DND-41 (cell line): ENCODE data around the gene LDLRAD2.

Experiments
- ATAC-seq: fragments of 200-7000 bp; cut with Tn5 transposase; 3 replicates; pipeline ENCODE4 v1.9.1; 2021; ENCODE audit warnings: low read depth; ENCODE audit not compliant: insufficient read depth
- DNase-seq: peaks from one replicate; pipeline ENCODE4 v3.0.0-alpha.2; 2020
- H2AFZ ChIP-seq: 2 replicates; pipeline ENCODE4 v1.6.0; 2012; ENCODE audit warnings: low read depth, low read length
- H3K27ac ChIP-seq: 2 replicates; pipeline ENCODE4 v1.5.1; 2012; ENCODE audit warnings: low read length, inconsistent platforms
- H3K27me3 ChIP-seq: fragments of 200-600 bp; sonication (generic); 2 replicates; pipeline ENCODE4 v1.6.0; 2012; ENCODE audit warnings: low read length, mild to moderate bottlenecking, inconsistent platforms; ENCODE audit not compliant: insufficient read depth, poor library complexity
- H3K36me3 ChIP-seq: 2 replicates; pipeline ENCODE4 v1.5.1; 2012; ENCODE audit warnings: low read length, inconsistent platforms; ENCODE audit not compliant: insufficient read depth
- H3K4me1 ChIP-seq: 2 replicates; pipeline ENCODE4 v1.5.1; 2012; ENCODE audit warnings: mild to moderate bottlenecking, low read length; ENCODE audit not compliant: insufficient read depth
- H3K4me2 ChIP-seq: 2 replicates; pipeline ENCODE4 v1.6.0; 2012; ENCODE audit warnings: mild to moderate bottlenecking, moderate library complexity, low read length, inconsistent platforms; ENCODE audit not compliant: insufficient read depth
- H3K4me3 ChIP-seq, 2 experiments: fragments of 200-600 bp in 1 of 2; shearing (Covaris generic) in 1 of 2; 2 replicates each; pipeline ENCODE4 v1.5.1; 2012 to 2016; ENCODE audit warnings: inconsistent platforms in 2 of 2, low read length in 2 of 2, mild to moderate bottlenecking in 2 of 2, low read depth in 1 of 2, moderate library complexity in 1 of 2
- H3K79me2 ChIP-seq: 2 replicates; pipeline ENCODE4 v1.6.0; 2012; ENCODE audit warnings: low read length, inconsistent platforms; ENCODE audit not compliant: insufficient read depth
- H3K9ac ChIP-seq: 2 replicates; pipeline ENCODE4 v1.6.0; 2012; ENCODE audit warnings: low read depth, mild to moderate bottlenecking, inconsistent platforms, low read length, moderate library complexity
- H3K9me3 ChIP-seq: 2 replicates; pipeline ENCODE4 v1.5.1; 2012; ENCODE audit warnings: low read length, moderate library complexity, mild to moderate bottlenecking, inconsistent platforms; ENCODE audit not compliant: insufficient read depth, severe bottlenecking
- H4K20me1 ChIP-seq: 2 replicates; pipeline ENCODE4 v1.6.0; 2012; ENCODE audit warnings: low read length; ENCODE audit not compliant: insufficient read depth
- CTCF ChIP-seq: IDR thresholded peaks from 2 replicates; pipeline ENCODE4 v1.5.1; 2012; ENCODE audit warnings: borderline replicate concordance, low read length, moderate library complexity, mild to moderate bottlenecking; ENCODE audit not compliant: poor library complexity, severe bottlenecking; ENCODE audit errors: extremely low read depth
- EZH2 ChIP-seq: IDR thresholded peaks from 3 replicates; pipeline ENCODE4 v1.6.1; 2012; ENCODE audit warnings: borderline replicate concordance, low read depth, mild to moderate bottlenecking, moderate library complexity, low read length, inconsistent platforms; ENCODE audit not compliant: severe bottlenecking

The LDLRAD2 gene

GRCh38 chr1:21841852-21842466 is 29.9 kb downstream of the LDLRAD2 start:
- Histone ChIP-seq H4K20me1 (no peaks in the 10 kb centered on the region), H2AFZ (no peak overlapping the region), H3K27me3 (no peaks in the 10 kb centered on the region), H3K9ac (no peak overlapping the region), H3K9me3 (no peaks in the 10 kb centered on the region), H3K79me2 (no peaks in the 10 kb centered on the region), H3K36me3 (no peaks in the 10 kb centered on the region), H3K27ac (no peak overlapping the region), H3K4me3 (no peak overlapping the region), H3K4me2 (no peak overlapping the region), H3K4me1 (no peaks in the 10 kb centered on the region)
- no peak for ATAC-seq
- no peak for DNase-seq
- TF ChIP-seq CTCF (no peak), EZH2 (no peak)

GRCh38 chr1:21842606-21843162 is 30.6 kb downstream of the LDLRAD2 start:
- no peaks in the 10 kb centered on the region for H3K4me1 ChIP-seq
- DNase-seq (no peak), ATAC-seq (no peak)
- TF ChIP-seq CTCF (no peak), EZH2 (no peak)
- H3K4me2 ChIP-seq: no peak overlapping the region
- H3K79me2 ChIP-seq: no peaks in the 10 kb centered on the region
- no peak overlapping the region for H3K27ac ChIP-seq
- H3K9ac ChIP-seq: no peak overlapping the region
- H3K27me3 ChIP-seq: no peaks in the 10 kb centered on the region
- H3K9me3 ChIP-seq: no peaks in the 10 kb centered on the region
- no peaks in the 10 kb centered on the region for H4K20me1 ChIP-seq
- H3K4me3 ChIP-seq: no peak overlapping the region
- no peak overlapping the region for H2AFZ ChIP-seq
- H3K36me3 ChIP-seq: no peaks in the 10 kb centered on the region

- Histone ChIP-seq H3K27ac (no peak overlapping the region), H3K4me2 (no peak overlapping the region), H3K79me2 (no peaks in the 10 kb centered on the region), H3K4me1 (no peaks in the 10 kb centered on the region), H3K27me3 (no peaks in the 10 kb centered on the region), H3K9ac (no peak overlapping the region), H3K4me3 (no peak overlapping the region), H2AFZ (no peak overlapping the region), H4K20me1 (peaks cover 3% of the 10 kb centered on the region; the same call in 1 of the 2 replicates), H3K9me3 (no peaks in the 10 kb centered on the region), H3K36me3 (no peaks in the 10 kb centered on the region)
- TF ChIP-seq CTCF: no peak
- no peak for TF ChIP-seq EZH2
- ATAC-seq (no peak), DNase-seq (no peak)
Measured at GRCh38 chr1:21843208-21843607, 31.1 kb downstream of the LDLRAD2 start.

- Histone ChIP-seq H4K20me1 (peaks cover 3% of the 10 kb centered on the region; the same call in 1 of the 2 replicates), H3K9ac (no peak overlapping the region), H3K79me2 (no peaks in the 10 kb centered on the region), H2AFZ (no peak overlapping the region), H3K27me3 (no peaks in the 10 kb centered on the region), H3K4me2 (no peak overlapping the region), H3K9me3 (no peaks in the 10 kb centered on the region), H3K27ac (no peak overlapping the region), H3K4me3 (no peak overlapping the region), H3K4me1 (no peaks in the 10 kb centered on the region), H3K36me3 (no peaks in the 10 kb centered on the region)
- ATAC-seq (no peak), DNase-seq (no peak)
- TF ChIP-seq CTCF: no peak
Measured at GRCh38 chr1:21843996-21844395, 31.9 kb downstream of the LDLRAD2 start.
